Dendritic cell treated with granulocyte-macrophage colony-stimulating factor and Interleukin-4, amounts not matched to agents 40 ng/mL and 50 ng/mL, for 4 days (primary cell): ENCODE data around the gene CD300H.
A peak's percentile ranks its signal among the peaks of the same experiment; 100 is the strongest.

ENCODE experiments used
- H3K27ac Mint-ChIP-seq: one replicate; pipeline ENCODE4 v1.8.0; 2022; ENCODE audit warnings: mild to moderate bottlenecking, mixed read lengths
- H3K27me3 Mint-ChIP-seq: one replicate; pipeline ENCODE4 v1.8.0; 2022; ENCODE audit warnings: mild to moderate bottlenecking, mixed read lengths
- H3K36me3 Mint-ChIP-seq: one replicate; pipeline ENCODE4 v1.8.0; 2022; ENCODE audit warnings: low read depth, mixed read lengths
- H3K4me1 Mint-ChIP-seq: one replicate; pipeline ENCODE4 v1.8.0; 2022; ENCODE audit warnings: low read depth, mixed read lengths
- H3K4me3 Mint-ChIP-seq: one replicate; pipeline ENCODE4 v1.8.0; 2022; ENCODE audit warnings: mild to moderate bottlenecking, moderate library complexity, mixed read lengths
- H3K9me3 Mint-ChIP-seq: one replicate; pipeline ENCODE4 v1.8.0; 2022; ENCODE audit warnings: mixed read lengths
- intact Hi-C: fragments of 100-400 bp; cut with micrococcal nuclease; formaldehyde crosslinking; loops from one replicate; pipeline ENCODE4 v1.15.0; 2022

Gene CD300H

DNA sequence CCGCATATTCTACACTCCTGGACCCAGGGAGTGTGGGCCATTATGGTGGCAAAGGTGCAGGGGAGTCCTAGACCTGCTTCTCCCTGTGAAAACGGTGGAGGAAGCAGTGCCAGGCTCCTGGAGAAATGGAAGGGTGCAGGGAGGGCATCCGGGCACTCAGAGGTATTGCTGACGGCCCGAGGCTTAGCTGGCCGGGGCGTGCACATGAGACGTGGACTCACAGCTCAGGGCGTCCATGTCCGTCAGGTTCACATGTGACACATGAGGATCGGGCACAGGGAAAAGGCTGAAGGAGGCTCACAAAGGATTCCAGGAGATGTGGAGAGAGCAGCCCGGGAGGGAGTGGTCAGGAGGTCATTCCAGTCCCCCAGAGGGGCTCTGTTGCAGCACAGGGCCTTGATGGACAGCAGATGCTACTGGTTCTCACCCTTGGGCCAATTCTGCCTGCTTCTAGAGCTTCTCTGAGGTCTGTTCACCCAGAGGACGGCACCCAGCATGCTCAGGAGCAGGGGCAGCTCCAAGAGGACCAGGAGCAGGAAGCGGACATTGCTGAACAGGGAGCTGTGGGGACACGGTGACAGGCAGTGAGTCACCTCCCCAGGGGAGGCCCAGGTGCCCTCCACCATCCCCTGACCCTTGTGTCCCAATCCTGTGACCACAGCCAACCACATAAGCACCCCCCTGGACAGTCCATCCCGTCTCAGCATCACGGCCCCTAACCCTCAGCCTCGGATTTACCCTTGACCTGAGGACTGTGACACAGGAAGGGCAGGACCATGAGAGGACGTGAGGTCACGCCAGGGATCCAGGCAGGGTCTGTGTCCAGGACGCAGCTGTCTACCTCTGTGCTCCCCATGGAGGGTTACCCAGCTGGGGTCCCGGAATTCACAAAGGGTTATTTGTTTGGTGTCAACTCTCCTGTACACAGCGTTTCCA, 25.9 kb downstream of the CD300H start:
- intact Hi-C loops = loop anchor here (10.0 kb wide), 1 partner anchor 63 kb away; no protein-coding TSS in a partner anchor
- peaks cover 68% of the 10 kb centered on the region for H3K4me1 Mint-ChIP-seq
- H3K4me3 Mint-ChIP-seq = no peak overlapping the region
- H3K27me3 Mint-ChIP-seq = peaks cover 12% of the 10 kb centered on the region
- H3K36me3 Mint-ChIP-seq = peaks cover 80% of the 10 kb centered on the region
- no peak overlapping the region for H3K27ac Mint-ChIP-seq
- no peaks in the 10 kb centered on the region for H3K9me3 Mint-ChIP-seq

DNA sequence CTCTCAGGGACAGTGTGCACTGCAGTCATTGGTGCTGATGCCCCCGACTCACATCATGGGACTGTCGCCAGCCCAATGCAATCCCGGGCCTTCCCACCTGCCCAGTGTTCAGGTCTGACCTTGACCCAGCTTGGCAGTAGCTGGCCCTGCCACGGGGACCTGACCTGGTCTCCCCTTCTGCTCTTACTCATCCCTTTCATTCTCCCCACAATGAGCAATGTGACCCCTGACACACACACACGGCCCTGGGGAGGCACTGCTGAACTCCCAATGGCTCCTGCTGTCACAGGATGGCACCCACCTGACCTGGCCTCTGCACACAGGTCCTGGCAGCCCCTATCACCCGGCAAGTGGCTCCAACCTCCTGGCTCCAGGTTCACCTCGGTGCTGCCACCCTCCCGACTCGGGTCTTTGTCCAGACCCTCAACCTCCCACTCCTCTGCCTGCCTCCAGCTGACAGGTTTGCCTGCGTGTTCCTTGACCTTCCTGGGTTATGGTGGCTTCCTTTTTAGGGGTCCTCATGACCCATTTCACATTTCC, 28.0 kb downstream of the CD300H start:
- no peak overlapping the region for H3K4me3 Mint-ChIP-seq
- H3K4me1 Mint-ChIP-seq = peaks cover 52% of the 10 kb centered on the region
- H3K27me3 Mint-ChIP-seq = peaks cover 12% of the 10 kb centered on the region
- peak overlapping the region; percentile 18 for H3K27ac Mint-ChIP-seq
- peaks cover 78% of the 10 kb centered on the region for H3K36me3 Mint-ChIP-seq
- H3K9me3 Mint-ChIP-seq = no peaks in the 10 kb centered on the region
- intact Hi-C loops = no loop called here

DNA sequence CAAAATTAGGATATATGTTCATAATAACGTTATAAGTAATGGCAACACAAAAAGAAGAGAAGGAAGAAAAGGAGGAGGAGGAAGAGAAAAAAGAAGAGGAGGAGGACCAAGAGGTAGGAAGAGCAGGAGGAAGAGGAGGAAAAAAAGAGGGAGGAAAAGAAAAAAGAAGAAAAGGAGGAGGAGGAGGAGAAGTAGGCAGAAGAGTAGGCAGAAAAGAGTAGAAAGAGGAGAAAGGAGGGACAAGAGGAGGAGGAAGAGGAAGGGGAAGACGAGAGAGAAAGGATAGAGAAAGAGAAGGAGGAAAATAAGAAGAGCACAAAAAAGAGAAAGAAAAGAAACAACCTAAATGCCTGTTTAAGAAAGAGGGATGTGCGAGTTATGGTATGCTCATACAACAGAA, 30.4 kb downstream of the CD300H start:
- H3K9me3 Mint-ChIP-seq = no peaks in the 10 kb centered on the region
- H3K36me3 Mint-ChIP-seq = peaks cover 57% of the 10 kb centered on the region
- H3K27ac Mint-ChIP-seq = no peak overlapping the region
- H3K4me3 Mint-ChIP-seq = no peak overlapping the region
- intact Hi-C loops = no loop called here
- peaks cover 8% of the 10 kb centered on the region for H3K27me3 Mint-ChIP-seq
- peaks cover 47% of the 10 kb centered on the region for H3K4me1 Mint-ChIP-seq

DNA sequence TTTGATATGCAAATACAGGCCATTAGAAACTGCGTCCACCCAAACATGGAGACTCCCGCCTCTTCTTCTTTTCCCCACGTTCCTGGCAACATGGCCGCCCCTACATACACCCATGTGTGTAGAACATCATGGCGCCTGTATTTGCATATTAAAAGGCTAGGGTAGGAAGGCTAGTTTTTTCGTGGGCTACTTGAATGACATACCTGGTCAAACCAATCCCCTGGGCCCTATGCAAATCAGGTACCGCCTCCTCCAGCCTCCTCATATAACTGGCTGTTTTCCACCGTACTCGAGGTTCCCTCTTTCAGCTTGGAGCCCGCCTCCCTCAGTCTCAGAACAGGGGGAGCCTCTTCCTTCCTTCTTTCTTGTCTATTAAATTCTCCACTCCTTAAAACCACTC, 35.2 kb downstream of the CD300H start:
- H3K9me3 Mint-ChIP-seq = no peaks in the 10 kb centered on the region
- peak overlapping the region; percentile 76 for H3K27ac Mint-ChIP-seq
- intact Hi-C loops = loop anchor here (1.0 to 2.0 kb wide), 4 partner anchors 11 to 77 kb away; partner anchors contain the start of gene CD300A
- H3K27me3 Mint-ChIP-seq = no peaks in the 10 kb centered on the region
- H3K4me1 Mint-ChIP-seq = peaks cover 73% of the 10 kb centered on the region
- peaks cover 29% of the 10 kb centered on the region for H3K36me3 Mint-ChIP-seq
- peak overlapping the region; percentile 76 for H3K4me3 Mint-ChIP-seq

DNA sequence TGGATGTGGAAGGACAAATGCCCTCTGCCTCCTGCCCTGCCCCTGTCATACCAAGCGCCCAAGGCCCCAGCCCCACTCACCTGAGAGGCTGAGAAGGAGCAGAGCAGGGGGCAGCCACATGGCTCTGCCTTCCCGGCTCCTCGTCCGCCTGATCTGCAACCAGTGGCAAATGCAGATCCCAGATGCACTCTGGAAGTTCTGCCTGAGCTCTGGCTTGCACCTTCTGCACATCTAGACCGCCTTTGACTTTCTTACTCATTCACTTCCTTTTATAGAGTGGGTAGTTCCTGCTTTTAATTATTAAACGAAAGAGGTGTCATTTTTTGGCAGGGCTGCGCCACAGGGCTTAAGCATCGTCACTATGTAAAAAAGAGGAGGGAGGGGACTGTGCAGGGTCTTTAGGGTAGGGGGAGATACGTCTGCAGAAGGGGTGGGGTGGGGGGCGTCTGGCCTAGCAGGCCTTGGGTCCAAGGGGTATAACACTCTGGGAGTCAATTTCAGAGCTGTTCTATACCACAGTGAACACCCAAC, 36.0 kb downstream of the CD300H start, which contains the start of gene CD300LB:
CD300LB (minus strand) TSS at position 245 of the 531 bp plus-strand sequence; CDS start at position 120, 125 bp downstream.
- Mint-ChIP-seq H3K27me3 (no peaks in the 10 kb centered on the region), H3K36me3 (peaks cover 22% of the 10 kb centered on the region), H3K4me3 (peak within 1 kb of the TSS; percentile 76), H3K9me3 (no peaks in the 10 kb centered on the region), H3K4me1 (peaks cover 74% of the 10 kb centered on the region), H3K27ac (peak within 1 kb of the TSS; percentile 76)
- intact Hi-C loops = no loop called here

DNA sequence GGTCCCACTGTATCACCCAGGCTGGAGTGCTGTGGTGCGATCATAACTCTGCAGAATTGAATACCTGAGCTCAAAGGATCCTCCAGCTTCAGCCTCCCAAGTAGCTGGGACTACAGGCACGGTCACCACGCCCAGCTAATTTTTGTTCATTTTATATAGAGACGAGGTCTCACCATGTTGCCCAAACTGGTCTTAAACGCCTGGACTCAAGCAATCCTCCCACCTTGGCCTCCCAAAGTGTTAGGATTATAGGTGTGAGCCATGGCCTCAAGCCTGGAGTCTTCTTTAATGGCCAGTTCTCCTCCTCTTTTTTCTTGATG, 36.5 kb downstream of the CD300H start:
- intact Hi-C loops = no loop called here
- Mint-ChIP-seq H3K36me3 (peaks cover 22% of the 10 kb centered on the region), H3K4me1 (peaks cover 79% of the 10 kb centered on the region), H3K27ac (peak overlapping the region; percentile 76), H3K4me3 (peak overlapping the region; percentile 39), H3K9me3 (no peaks in the 10 kb centered on the region), H3K27me3 (no peaks in the 10 kb centered on the region)

DNA sequence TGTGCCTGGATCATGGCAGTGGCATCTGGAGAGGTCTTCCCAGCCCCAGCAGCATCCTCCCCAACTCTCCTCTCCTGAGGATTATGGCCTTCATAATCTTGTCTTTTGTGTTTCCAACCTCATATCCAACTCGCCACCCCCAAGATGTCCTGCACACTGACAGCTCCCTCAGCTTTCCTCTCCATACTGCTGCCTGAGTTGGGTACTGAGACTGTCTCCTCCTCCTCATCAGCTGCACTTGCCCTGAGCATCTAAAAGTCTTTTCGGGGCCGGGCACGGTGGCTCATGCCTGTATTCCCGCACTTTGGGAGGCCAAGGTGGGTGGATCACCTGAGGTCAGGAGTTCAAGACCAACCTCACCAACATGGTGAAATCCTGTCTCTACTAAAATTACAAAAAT, 38.1 kb downstream of the CD300H start:
- Mint-ChIP-seq H3K27me3 (no peaks in the 10 kb centered on the region), H3K36me3 (peaks cover 28% of the 10 kb centered on the region), H3K4me1 (peaks cover 88% of the 10 kb centered on the region), H3K4me3 (no peak overlapping the region), H3K27ac (peak overlapping the region; percentile 83), H3K9me3 (no peaks in the 10 kb centered on the region)
- intact Hi-C loops = no loop called here

DNA sequence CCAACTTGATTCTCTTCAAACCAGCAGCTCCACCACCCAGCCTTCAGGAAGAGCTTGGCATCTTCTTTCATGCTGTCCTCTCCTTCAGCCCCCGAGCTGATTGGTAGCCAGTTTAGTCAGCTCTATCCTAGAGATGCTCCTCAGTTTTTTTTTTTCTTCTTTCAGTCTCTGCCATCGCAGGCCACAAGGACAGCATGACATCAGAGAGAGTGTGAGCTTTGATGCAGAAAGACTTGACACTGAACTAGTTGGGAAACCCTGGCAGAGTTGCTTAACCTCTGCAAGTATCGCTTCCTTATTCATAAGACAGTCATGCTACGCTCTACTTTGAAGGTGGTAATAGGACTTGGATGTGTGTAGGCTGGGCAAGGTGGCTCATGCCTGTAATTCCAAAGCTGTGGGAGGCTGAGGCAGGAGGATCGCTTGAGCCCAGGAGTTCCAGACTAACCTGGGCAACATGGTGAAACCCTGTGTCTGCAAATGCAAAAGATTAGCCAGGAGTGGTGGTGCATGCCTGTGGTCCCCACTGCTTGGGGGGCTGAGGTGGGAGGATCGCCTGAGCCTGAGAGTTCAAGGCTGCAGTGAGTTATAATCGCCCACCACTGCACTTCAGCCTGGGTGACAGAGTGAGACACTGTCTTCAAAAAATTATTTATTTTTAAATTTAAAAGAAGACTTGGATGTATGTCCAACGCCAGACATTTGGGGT, 38.7 kb downstream of the CD300H start:
- H3K27ac Mint-ChIP-seq = peak overlapping the region; percentile 83
- H3K4me1 Mint-ChIP-seq = peaks cover 92% of the 10 kb centered on the region
- H3K36me3 Mint-ChIP-seq = peaks cover 32% of the 10 kb centered on the region
- no peak overlapping the region for H3K4me3 Mint-ChIP-seq
- peaks cover under 1% of the 10 kb centered on the region for H3K9me3 Mint-ChIP-seq
- intact Hi-C loops = no loop called here
- no peaks in the 10 kb centered on the region for H3K27me3 Mint-ChIP-seq

DNA sequence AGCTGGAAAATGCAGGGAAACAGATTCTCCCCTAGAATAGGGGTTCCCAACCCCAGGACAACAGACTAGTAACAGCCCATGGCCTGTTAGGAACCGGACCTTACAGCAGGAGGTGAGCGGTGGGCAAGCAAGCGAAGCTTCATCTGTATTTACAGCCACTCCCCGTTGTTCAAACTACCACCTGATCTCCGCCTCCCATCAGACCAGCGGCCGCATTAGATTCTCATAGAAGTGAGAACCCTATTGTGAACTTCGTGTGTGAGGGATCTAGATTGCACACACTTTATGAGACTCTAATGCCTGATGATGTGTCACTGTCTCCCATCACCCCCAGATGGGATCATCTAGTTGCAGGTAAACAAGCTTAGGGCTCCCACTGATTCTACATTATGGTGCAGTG, 39.6 kb downstream of the CD300H start:
- Mint-ChIP-seq H3K27me3 (no peaks in the 10 kb centered on the region), H3K27ac (peak overlapping the region; percentile 83), H3K9me3 (peaks cover 9% of the 10 kb centered on the region), H3K36me3 (peaks cover 41% of the 10 kb centered on the region), H3K4me1 (peaks cover 92% of the 10 kb centered on the region), H3K4me3 (no peak overlapping the region)
- intact Hi-C loops = no loop called here

DNA sequence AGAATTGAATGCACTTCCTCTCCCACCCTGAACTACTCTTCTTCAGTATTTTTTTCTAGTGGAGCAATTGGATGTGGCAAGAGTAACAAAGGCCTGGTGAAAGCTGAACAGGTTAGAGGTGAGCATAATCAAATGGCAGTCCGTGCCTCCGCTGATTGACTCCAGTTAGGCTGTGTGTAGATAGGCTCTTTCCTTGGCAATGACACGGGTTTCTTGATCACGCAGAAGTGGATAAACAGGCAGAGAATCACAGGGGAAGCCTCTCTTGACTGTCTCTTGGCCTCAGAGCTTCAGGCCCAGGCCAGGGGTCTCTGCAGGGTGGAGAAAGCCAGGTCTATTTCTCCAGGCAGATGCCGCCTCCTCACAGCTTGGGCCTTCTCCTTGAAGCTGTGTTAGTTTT, 40.2 kb downstream of the CD300H start:
- Mint-ChIP-seq H3K27ac (peak overlapping the region; percentile 83), H3K4me1 (peaks cover 94% of the 10 kb centered on the region), H3K9me3 (peaks cover 10% of the 10 kb centered on the region), H3K4me3 (no peak overlapping the region), H3K27me3 (no peaks in the 10 kb centered on the region), H3K36me3 (peaks cover 48% of the 10 kb centered on the region)
- intact Hi-C loops = no loop called here

DNA sequence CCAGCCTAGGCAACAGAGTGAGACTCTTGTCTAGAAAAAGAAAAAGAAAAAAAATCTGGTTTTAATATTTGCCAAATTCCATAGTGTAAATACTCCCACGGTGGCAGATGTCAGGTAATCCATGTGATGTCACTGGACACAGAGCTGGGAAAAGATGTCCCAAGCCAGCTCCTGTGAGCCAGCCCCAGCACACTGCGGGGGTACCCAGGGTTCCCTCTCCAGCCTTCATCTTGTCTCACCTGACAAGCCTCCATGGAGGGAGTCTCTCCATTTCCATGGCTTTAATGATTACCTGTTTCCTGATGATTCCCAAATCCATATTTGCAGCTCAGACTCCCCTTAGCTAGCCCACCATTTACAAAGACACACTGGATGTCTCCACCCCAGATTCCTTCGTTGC, 40.6 kb downstream of the CD300H start:
- H3K9me3 Mint-ChIP-seq = peaks cover 10% of the 10 kb centered on the region

DNA sequence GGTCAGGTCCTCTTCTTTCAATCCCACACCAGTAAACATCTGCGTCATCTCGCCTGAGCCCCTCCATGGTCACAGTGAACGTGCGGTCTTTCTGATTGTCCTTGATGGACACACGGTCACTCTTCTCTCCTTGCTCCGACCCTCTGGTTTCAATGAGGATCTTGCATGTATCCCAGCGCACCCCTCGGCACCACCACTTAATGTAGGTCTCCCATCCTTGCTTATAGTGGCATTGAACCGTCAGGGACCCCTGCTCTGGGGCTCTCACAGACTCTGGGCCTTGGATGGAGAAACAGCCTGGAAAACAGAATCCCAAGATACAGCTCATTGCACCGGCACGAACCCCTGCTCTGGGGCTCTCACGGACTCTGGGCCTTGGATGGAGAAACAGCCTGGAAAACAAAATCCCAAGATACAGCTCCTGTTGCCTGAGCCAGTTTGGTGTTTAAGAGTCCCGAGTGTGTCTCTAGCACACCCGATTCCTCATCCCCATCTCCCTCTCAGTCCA, 41.5 kb downstream of the CD300H start:
- Mint-ChIP-seq H3K4me1 (peaks cover 94% of the 10 kb centered on the region), H3K36me3 (peaks cover 46% of the 10 kb centered on the region), H3K27me3 (no peaks in the 10 kb centered on the region), H3K27ac (peak overlapping the region; percentile 83), H3K4me3 (no peak overlapping the region), H3K9me3 (peaks cover 10% of the 10 kb centered on the region)
- intact Hi-C loops = no loop called here

More for the DNA sequence above, 40.6 kb downstream of the CD300H start:
- no peaks in the 10 kb centered on the region for H3K27me3 Mint-ChIP-seq
- H3K4me3 Mint-ChIP-seq = no peak overlapping the region
- intact Hi-C loops = no loop called here
- H3K4me1 Mint-ChIP-seq = peaks cover 94% of the 10 kb centered on the region
- peak overlapping the region; percentile 83 for H3K27ac Mint-ChIP-seq
- peaks cover 51% of the 10 kb centered on the region for H3K36me3 Mint-ChIP-seq

DNA sequence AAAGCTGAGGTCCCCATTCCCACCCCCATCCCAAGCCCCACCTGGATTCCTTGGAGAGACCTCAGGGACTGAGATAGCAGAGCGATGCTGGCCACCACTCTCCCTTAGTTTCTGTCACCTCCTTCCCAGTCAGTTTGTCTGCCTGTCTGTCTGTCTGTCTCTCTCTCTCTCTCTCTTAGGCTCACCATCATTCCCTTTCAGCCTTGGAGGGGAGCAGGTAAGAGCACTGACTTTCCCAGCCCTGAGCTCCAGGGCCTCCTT, 41.9 kb downstream of the CD300H start:
- H3K4me1 Mint-ChIP-seq = peaks cover 94% of the 10 kb centered on the region
- intact Hi-C loops = no loop called here
- H3K27ac Mint-ChIP-seq = peak overlapping the region; percentile 83
- no peaks in the 10 kb centered on the region for H3K27me3 Mint-ChIP-seq
- H3K9me3 Mint-ChIP-seq = peaks cover 10% of the 10 kb centered on the region
- no peak overlapping the region for H3K4me3 Mint-ChIP-seq
- peaks cover 46% of the 10 kb centered on the region for H3K36me3 Mint-ChIP-seq
